Stomach (tissue), 9 donors: ENCODE results near the gene IRGM. TPM values are rescaled to one million over a fixed set of nuclear protein-coding genes. Genes with fewer than 3 reads are reported as not detected.
"Not testable (repeated sequence)": the region's sequence is repeated elsewhere in the genome, so short reads cannot be mapped to it uniquely, and the experiment has no call there.

Source experiments
- DNase-seq, 2 donors: peaks; one replicate each; pipeline versions ENCODE4 v3.0.0 to v3.0.0-alpha.2; 2013 to 2019
- H3K27ac ChIP-seq, 5 donors: fragments of 200-600 bp in 4 of 5; sonication (generic) in 4 of 5; one replicate each; pipeline ENCODE4 v1.5.1; 2013 to 2019; ENCODE audit warnings: mild to moderate bottlenecking in 1 of 5, moderate library complexity in 1 of 5
- H3K27me3 ChIP-seq, 3 donors: fragments of 200-600 bp; sonication (generic); one replicate each; pipeline ENCODE4 v1.5.1; 2017 to 2019; ENCODE audit warnings: mixed run types in 1 of 3
- H3K36me3 ChIP-seq, 4 donors: fragments of 200-600 bp; sonication (generic); 1 replicate in 3 of 4; 2 replicates in 1 of 4; pipeline ENCODE4 v1.5.1; 2016 to 2019
- H3K4me1 ChIP-seq, 4 donors: fragments of 200-600 bp; sonication (generic); one replicate each; pipeline ENCODE4 v1.5.1; 2016 to 2019
- H3K4me3 ChIP-seq, 4 donors: fragments of 200-600 bp; sonication (generic) in 3 of 4; one replicate each; pipeline ENCODE4 v1.5.1; 2016 to 2019; ENCODE audit warnings: mild to moderate bottlenecking in 1 of 4
- H3K9me3 ChIP-seq, 4 donors: fragments of 200-600 bp; sonication (generic); one replicate each; pipeline ENCODE4 v1.5.1; 2016 to 2019
- EP300 ChIP-seq: sonication (generic); formaldehyde crosslinking; IDR thresholded peaks from one replicate; pipeline ENCODE4 v1.6.1; 2017; ENCODE audit warnings: antibody characterized with exemption
- POLR2A ChIP-seq, 4 donors: fragments of 450-650 bp; IDR thresholded peaks; one replicate each; pipeline ENCODE4 v1.6.1; 2016; ENCODE audit warnings: antibody characterized with exemption in 4 of 4, control low read depth in 2 of 4, mild to moderate bottlenecking in 1 of 4, moderate library complexity in 1 of 4
- POLR2AphosphoS5 ChIP-seq, 3 donors: sonication (generic); formaldehyde crosslinking; IDR thresholded peaks; one replicate each; pipeline ENCODE4 v1.6.1; 2016; ENCODE audit warnings: antibody characterized with exemption in 3 of 3
- WGBS, 5 donors: extraction: QIAGEN DNeasy Blood & Tissue Kit in 3 of 5; methylation state at CpG; one replicate each; pipeline versions ENCODE4 v1.1.5 to v1.1.7; 2013 to 2018; 5-methylcytosine and 5-hydroxymethylcytosine counted together
- intact Hi-C: fragments of 100-400 bp; cut with DNase I; formaldehyde crosslinking; loops from one replicate; pipeline ENCODE4 v1.15.1; 2023; ENCODE audit warnings: low total_unique reads
- polyA plus RNA-seq, 3 donors: library from polyadenylated mRNA; stranded (reverse); fragments of 200-250 nt; gene quantifications; one replicate each; pipeline ENCODE4 v1.2.3, GENCODE V29; 2013
- total RNA-seq, 5 donors: library from RNA; depleted of rRNA; stranded (reverse); fragments of >200 nt; gene quantifications; one replicate each; pipeline versions ENCODE4 v1.1.0 to v1.2.3, GENCODE V29; 2014 to 2016
- TF ChIP-seq, protein P1 (sequence below), 7 experiments: fragments of 450-650 bp in 4 of 7; fragments of 200-600 bp in 3 of 7; sonication (generic) in 3 of 7; IDR thresholded peaks; one replicate each; pipeline ENCODE4 v1.5.1; 2016 to 2019; ENCODE audit warnings: antibody characterized with exemption in 7 of 7, control low read depth in 2 of 7, mild to moderate bottlenecking in 1 of 7
- donor health status: healthy with polysubstance abuse.
- donor health status: Bipolar disorder and iron deficiency.
- donor health status: healthy.

IRGM gene
- total and polyA plus RNA-seq, 8 donors, result 4.7 TPM; not detected in 7

DNA sequence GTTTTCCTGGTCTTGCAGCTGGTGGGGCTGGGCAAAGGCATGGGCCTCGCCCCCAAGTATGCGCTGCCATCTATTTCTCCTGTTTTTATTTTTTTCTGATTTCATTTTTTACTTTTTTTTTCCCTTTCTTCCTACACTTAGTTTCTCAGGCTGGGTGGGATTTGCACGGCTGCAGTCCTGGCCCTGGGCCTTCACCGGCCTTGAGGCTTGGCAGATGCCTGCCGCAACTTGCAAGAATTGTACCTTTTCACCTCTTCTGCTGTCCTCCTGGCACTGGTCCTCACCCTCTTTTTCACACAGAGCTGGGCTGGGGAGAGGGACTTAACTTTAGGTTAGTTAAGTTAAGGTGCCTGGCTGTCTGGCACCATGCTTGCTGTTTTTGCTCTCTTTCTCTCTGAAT, 10.3 kb upstream of the IRGM start:
- DNase-seq, result no peak
- WGBS, 5 donors, result 84 to 96% (median 94%) methylated on average over 5 of the region's 5 CpGs
- no peaks in the 10 kb centered on the region for H3K36me3 ChIP-seq
- no peak overlapping the region for H3K27ac ChIP-seq
- intact Hi-C loops, result no loop called here
- TF ChIP-seq POLR2A (IDR thresholded peaks at IDR 0.05), result no peak
- no peak for TF ChIP-seq POLR2AphosphoS5 (IDR thresholded peaks at IDR 0.05)
- no peak for TF ChIP-seq EP300
- TF ChIP-seq, protein P1, sequence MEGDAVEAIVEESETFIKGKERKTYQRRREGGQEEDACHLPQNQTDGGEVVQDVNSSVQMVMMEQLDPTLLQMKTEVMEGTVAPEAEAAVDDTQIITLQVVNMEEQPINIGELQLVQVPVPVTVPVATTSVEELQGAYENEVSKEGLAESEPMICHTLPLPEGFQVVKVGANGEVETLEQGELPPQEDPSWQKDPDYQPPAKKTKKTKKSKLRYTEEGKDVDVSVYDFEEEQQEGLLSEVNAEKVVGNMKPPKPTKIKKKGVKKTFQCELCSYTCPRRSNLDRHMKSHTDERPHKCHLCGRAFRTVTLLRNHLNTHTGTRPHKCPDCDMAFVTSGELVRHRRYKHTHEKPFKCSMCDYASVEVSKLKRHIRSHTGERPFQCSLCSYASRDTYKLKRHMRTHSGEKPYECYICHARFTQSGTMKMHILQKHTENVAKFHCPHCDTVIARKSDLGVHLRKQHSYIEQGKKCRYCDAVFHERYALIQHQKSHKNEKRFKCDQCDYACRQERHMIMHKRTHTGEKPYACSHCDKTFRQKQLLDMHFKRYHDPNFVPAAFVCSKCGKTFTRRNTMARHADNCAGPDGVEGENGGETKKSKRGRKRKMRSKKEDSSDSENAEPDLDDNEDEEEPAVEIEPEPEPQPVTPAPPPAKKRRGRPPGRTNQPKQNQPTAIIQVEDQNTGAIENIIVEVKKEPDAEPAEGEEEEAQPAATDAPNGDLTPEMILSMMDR (IDR thresholded peaks at IDR 0.05), result no peak
- H3K9me3 ChIP-seq, result peaks cover 0 to 27% (median 7%) of the 10 kb centered on the region in 4 donors
- no peaks in the 10 kb centered on the region for H3K27me3 ChIP-seq
- no peaks in the 10 kb centered on the region for H3K4me1 ChIP-seq
- no peak overlapping the region for H3K4me3 ChIP-seq

DNA sequence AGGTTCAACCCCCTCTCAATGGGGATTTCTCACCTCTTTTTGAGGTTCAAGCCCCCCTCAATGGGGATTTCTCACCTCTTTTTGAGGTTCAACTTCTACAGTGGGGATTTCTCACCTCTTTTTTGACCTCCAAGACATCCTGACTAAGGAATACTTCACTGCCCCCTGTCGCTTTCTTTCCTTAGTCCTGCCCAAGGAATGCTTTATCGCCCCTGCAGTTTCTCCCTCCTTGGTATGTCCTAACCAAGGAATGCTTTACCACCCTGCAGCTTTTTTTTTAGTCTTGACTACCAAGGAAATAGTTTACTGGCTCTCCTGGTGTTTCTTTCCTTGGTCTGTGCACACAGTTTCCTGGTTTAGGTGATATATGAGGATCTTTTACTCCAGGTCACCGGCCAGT, 9.6 kb upstream of the IRGM start:
- Histone ChIP-seq H3K9me3 (peaks cover 0 to 22% (median 3%) of the 10 kb centered on the region in 4 donors), H3K27ac (no peak overlapping the region), H3K27me3 (no peaks in the 10 kb centered on the region), H3K36me3 (no peaks in the 10 kb centered on the region), H3K4me1 (no peaks in the 10 kb centered on the region), H3K4me3 (no peak overlapping the region)
- intact Hi-C loops, result no loop called here
- DNase-seq, result no peak
- TF ChIP-seq, protein P1 (IDR thresholded peaks at IDR 0.05), result no peak
- no peak for TF ChIP-seq POLR2A (IDR thresholded peaks at IDR 0.05)
- 83 to 93% (median 91%) methylated on average over 3 of the region's 3 CpGs for WGBS, 5 donors

DNA sequence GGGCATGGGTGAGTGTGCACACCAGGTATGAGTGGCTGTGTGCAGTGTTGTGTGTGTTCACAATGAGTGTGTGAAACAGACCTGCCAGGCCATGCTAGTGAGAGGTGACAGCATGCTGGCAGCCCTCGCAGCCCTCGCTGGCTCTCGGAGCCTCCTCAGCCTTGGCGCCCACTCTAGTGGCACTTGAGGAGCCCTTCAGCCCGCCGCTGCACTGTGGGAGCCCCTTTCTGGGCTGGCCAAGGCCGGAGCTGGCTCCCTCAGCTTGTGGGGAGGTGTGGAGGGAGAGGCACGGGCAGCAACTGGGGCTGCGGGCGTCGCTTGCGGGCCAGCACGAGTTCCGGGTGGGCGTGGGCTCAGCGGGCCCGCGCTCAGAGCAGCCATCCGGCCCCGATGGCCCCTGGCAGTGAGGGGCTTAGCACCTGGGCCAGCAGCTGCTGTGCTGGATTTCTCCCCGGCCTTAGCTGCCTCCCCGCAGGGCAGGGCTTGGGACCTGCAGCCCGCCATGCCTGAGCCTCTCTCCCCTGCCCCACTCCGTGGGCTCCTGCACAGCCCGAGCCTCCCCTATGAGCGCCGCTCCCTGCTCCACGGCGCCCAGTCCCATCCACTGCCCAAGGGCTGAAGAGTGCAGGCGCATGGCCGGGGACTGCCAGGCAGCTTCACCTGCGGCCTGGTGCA, 999 bp upstream of the IRGM start:
- H3K27me3 ChIP-seq, H3K4me3 ChIP-seq, H3K27ac ChIP-seq, H3K36me3 ChIP-seq, DNase-seq, H3K9me3 ChIP-seq, H3K4me1 ChIP-seq: not testable (repeated sequence)
- WGBS, 5 donors, result 89 to 96% (median 90%) methylated on average over 9 to 32 of the region's 32 CpGs
- intact Hi-C loops, result loop anchor here (10.0 kb wide), 1 partner anchor 291 kb away; no protein-coding TSS in a partner anchor

DNA sequence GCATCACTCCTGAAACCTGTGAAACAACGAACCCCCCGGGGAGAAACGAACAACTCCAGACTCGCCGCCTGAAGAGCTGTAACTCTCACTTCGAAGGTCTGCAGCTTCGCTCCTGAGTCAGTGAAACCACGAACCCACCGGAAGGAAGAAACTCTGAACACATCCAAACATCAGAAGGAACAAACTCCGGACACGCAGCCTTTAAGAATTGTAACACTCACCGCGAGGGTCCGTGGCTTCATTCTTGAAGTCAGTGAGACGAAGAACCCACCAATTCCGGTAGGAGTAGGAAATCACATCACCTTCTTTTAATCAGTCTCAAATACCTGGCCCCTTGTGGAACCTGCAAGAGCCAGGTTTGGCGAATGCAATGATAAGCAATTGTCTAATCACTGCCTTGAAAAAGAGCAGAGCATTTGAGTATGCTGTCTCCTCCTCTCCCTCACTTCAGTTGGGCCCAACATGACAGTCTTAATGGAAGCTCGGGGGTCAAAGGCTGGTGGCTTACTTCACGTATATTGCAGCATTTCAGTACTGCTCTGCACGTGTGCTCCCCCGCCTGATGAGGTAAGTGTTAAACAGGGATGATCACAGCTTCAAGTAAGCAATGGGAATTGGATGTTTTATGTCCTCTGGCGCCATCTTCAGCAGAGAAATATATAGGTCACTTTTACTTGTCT, 473 bp downstream of the IRGM start:
- peak in 1 of 2 donors; percentile 93 for DNase-seq
- H3K27me3 ChIP-seq, result no peaks in the 10 kb centered on the region
- 52 to 57% (median 54%) methylated on average over 22 of the region's 22 CpGs for WGBS, 5 donors
- intact Hi-C loops, result loop anchor here (10.0 kb wide), 1 partner anchor 292 kb away; no protein-coding TSS in a partner anchor
- peak overlapping the region in 1 of 5 donors; percentile 0 for H3K27ac ChIP-seq
- H3K9me3 ChIP-seq, result no peaks in the 10 kb centered on the region
- H3K4me3 ChIP-seq, result no peak overlapping the region
- H3K36me3 ChIP-seq, result no peaks in the 10 kb centered on the region
- no peak for TF ChIP-seq EP300
- TF ChIP-seq POLR2A (IDR thresholded peaks at IDR 0.05), result no peak
- TF ChIP-seq POLR2AphosphoS5 (IDR thresholded peaks at IDR 0.05), result peak in 2 of 3 donors; percentile 10 to 65
- TF ChIP-seq, protein P1 (IDR thresholded peaks at IDR 0.05), result peak in 5 of 7 experiments; percentile 34 to 76 (median 56)
- peaks cover 0 to 9% (median 3%) of the 10 kb centered on the region in 4 donors for H3K4me1 ChIP-seq

DNA sequence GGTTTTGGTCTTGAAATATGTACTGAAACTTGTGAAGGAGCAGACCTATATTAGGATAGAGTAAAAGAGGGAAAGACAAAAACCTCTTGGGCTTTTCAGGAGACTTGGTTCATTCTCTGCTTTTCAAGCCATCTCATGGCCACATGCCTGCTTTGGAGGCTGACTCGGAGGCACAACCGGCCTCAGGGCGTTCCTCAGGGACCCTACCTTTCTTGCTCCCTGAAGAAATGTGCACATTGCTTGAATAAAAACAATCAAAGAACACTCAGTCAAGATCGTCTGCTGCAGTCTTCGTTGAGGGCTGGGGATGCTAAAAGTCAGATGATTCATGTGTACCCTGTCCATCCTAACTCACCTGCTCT, 994 bp downstream of the IRGM start:
- H3K4me3 ChIP-seq, result no peak overlapping the region
- no peaks in the 10 kb centered on the region for H3K36me3 ChIP-seq
- H3K9me3 ChIP-seq, result no peaks in the 10 kb centered on the region
- no peak for TF ChIP-seq EP300
- no peak for TF ChIP-seq POLR2AphosphoS5 (IDR thresholded peaks at IDR 0.05)
- TF ChIP-seq POLR2A (IDR thresholded peaks at IDR 0.05), result no peak
- TF ChIP-seq, protein P1 (IDR thresholded peaks at IDR 0.05), result no peak
- intact Hi-C loops, result loop anchor here (10.0 kb wide), 1 partner anchor 293 kb away; no protein-coding TSS in a partner anchor
- 40 to 55% (median 51%) methylated on average over 5 of the region's 5 CpGs for WGBS, 5 donors
- no peak overlapping the region for H3K27ac ChIP-seq
- peaks cover 0 to 9% (median 3%) of the 10 kb centered on the region in 4 donors for H3K4me1 ChIP-seq
- no peak for DNase-seq
- no peaks in the 10 kb centered on the region for H3K27me3 ChIP-seq
